Neuron (in vitro differentiated cells): ENCODE data around the gene CHCHD3.

Experiments used
- H2AFZ ChIP-seq: one replicate; pipeline ENCODE4 v1.6.1; 2013; ENCODE audit warnings: low read depth, mild to moderate bottlenecking, inconsistent platforms, low read length, moderate library complexity
- H3K27me3 ChIP-seq: one replicate; pipeline ENCODE4 v1.6.1; 2013; ENCODE audit warnings: low read length; ENCODE audit not compliant: insufficient read depth
- H3K36me3 ChIP-seq: one replicate; pipeline ENCODE4 v1.6.1; 2013; ENCODE audit warnings: low read length; ENCODE audit not compliant: insufficient read depth
- H3K4me1 ChIP-seq: one replicate; pipeline ENCODE4 v1.6.1; 2013; ENCODE audit warnings: low read length; ENCODE audit not compliant: insufficient read depth
- H3K4me3 ChIP-seq: 2 replicates; pipeline ENCODE4 v1.5.1; 2013; ENCODE audit warnings: mild to moderate bottlenecking, low read length, moderate library complexity
- H3K9me3 ChIP-seq: one replicate; pipeline ENCODE4 v1.6.1; 2013; ENCODE audit warnings: low read length

CHCHD3 gene

GRCh38 chr7:132780822-132781221, 301.1 kb downstream of the CHCHD3 start:
- Histone ChIP-seq H2AFZ (no peak overlapping the region), H3K4me3 (no peak overlapping the region), H3K27me3 (no peaks in the 10 kb centered on the region), H3K9me3 (no peaks in the 10 kb centered on the region), H3K4me1 (peaks cover 3% of the 10 kb centered on the region), H3K36me3 (peaks cover 9% of the 10 kb centered on the region)

DNA sequence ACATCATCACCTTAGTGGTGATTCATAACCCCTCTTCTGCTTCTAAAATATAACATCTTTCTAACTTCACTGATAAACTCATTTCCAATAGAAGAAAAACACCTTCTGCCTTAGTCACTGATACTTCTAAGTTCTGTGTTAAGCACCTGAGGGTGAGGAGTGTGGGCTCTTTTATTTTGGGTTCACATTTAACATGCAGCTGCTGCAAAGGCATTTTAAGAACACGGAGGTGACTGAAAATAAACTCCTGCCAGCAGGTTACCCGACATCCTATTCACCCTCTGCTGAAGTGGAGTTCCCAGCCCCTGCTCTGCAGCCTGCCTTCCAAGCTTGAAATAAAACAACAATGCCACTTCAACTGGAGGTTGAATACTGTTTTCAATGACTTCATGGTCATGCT, 302.7 kb downstream of the CHCHD3 start:
- Histone ChIP-seq H3K9me3 (no peaks in the 10 kb centered on the region), H3K36me3 (peaks cover 4% of the 10 kb centered on the region), H3K4me1 (peaks cover 3% of the 10 kb centered on the region), H3K27me3 (no peaks in the 10 kb centered on the region), H2AFZ (no peak overlapping the region), H3K4me3 (no peak overlapping the region)

DNA sequence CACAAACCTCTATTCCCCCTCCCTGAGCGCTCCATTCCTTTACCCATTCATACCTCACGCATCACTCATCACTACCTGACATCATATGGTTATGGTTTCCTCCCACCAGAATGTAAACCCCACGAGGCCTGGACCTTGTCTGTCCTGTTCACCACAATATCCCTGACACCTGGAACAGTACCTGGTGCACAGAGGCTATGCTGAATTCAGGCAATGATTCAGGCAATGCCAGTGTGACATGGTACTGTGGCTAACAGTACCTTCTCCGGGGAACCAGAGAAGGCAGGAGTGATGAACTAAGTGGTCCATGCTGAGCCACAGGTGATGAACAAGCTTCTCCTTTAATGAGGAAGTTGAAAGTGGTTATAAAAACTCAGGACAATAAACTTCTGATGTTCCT, 303.1 kb downstream of the CHCHD3 start:
- no peak overlapping the region for H3K4me3 ChIP-seq
- H3K36me3 ChIP-seq: peaks cover 4% of the 10 kb centered on the region
- H3K27me3 ChIP-seq: no peaks in the 10 kb centered on the region
- no peaks in the 10 kb centered on the region for H3K9me3 ChIP-seq
- H2AFZ ChIP-seq: no peak overlapping the region
- peaks cover 3% of the 10 kb centered on the region for H3K4me1 ChIP-seq

GRCh38 chr7:132777956-132778355, 303.9 kb downstream of the CHCHD3 start:
- Histone ChIP-seq H3K4me1 (peaks cover 3% of the 10 kb centered on the region), H3K27me3 (no peaks in the 10 kb centered on the region), H3K4me3 (no peak overlapping the region), H3K36me3 (no peaks in the 10 kb centered on the region), H2AFZ (no peak overlapping the region), H3K9me3 (no peaks in the 10 kb centered on the region)

GRCh38 chr7:132777414-132777813, 304.5 kb downstream of the CHCHD3 start:
- H3K27me3 ChIP-seq: no peaks in the 10 kb centered on the region
- H3K4me1 ChIP-seq: peaks cover 3% of the 10 kb centered on the region
- no peak overlapping the region for H3K4me3 ChIP-seq
- H2AFZ ChIP-seq: no peak overlapping the region
- no peaks in the 10 kb centered on the region for H3K9me3 ChIP-seq
- no peaks in the 10 kb centered on the region for H3K36me3 ChIP-seq

- Histone ChIP-seq H3K4me1 (peaks cover 3% of the 10 kb centered on the region), H3K27me3 (no peaks in the 10 kb centered on the region), H2AFZ (no peak overlapping the region), H3K36me3 (no peaks in the 10 kb centered on the region), H3K4me3 (no peak overlapping the region), H3K9me3 (no peaks in the 10 kb centered on the region)
Observed at GRCh38 chr7:132776048-132776620, 305.8 kb downstream of the CHCHD3 start.

DNA sequence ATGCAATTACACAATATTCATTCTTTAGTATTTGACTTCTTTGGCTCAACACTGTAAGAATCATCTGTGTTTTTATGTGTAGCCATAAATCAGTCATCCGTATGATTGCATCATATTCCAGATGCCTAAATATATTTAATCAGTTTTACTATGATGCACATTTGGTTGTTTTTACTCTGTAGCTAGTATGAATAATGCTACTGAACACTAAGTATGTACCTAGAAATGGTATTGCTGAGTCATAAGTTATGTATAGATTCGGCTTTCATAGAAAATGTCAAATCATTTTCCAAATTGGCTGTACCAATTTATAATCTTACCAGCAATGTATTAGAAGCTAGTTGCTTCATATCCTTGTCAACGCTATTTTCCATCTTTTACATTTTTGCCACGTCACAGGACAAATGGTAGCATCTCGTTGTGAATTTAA, 308.3 kb downstream of the CHCHD3 start:
- H3K27me3 ChIP-seq: no peaks in the 10 kb centered on the region
- no peak overlapping the region for H2AFZ ChIP-seq
- H3K36me3 ChIP-seq: no peaks in the 10 kb centered on the region
- no peaks in the 10 kb centered on the region for H3K4me1 ChIP-seq
- no peak overlapping the region for H3K4me3 ChIP-seq
- H3K9me3 ChIP-seq: no peaks in the 10 kb centered on the region

GRCh38 chr7:132771301-132771730, 310.6 kb downstream of the CHCHD3 start:
- Histone ChIP-seq H2AFZ (no peak overlapping the region), H3K36me3 (no peaks in the 10 kb centered on the region), H3K27me3 (no peaks in the 10 kb centered on the region), H3K9me3 (no peaks in the 10 kb centered on the region), H3K4me3 (no peak overlapping the region), H3K4me1 (no peaks in the 10 kb centered on the region)

- no peak overlapping the region for H3K4me3 ChIP-seq
- no peaks in the 10 kb centered on the region for H3K4me1 ChIP-seq
- no peaks in the 10 kb centered on the region for H3K27me3 ChIP-seq
- no peaks in the 10 kb centered on the region for H3K36me3 ChIP-seq
- H2AFZ ChIP-seq: no peak overlapping the region
- no peaks in the 10 kb centered on the region for H3K9me3 ChIP-seq
Observed at GRCh38 chr7:132770055-132770454, 311.8 kb downstream of the CHCHD3 start.

- Histone ChIP-seq H3K9me3 (no peaks in the 10 kb centered on the region), H3K4me1 (no peaks in the 10 kb centered on the region), H3K27me3 (no peaks in the 10 kb centered on the region), H3K36me3 (no peaks in the 10 kb centered on the region), H2AFZ (no peak overlapping the region), H3K4me3 (no peak overlapping the region)
Observed at GRCh38 chr7:132769280-132769679, 312.6 kb downstream of the CHCHD3 start.

DNA sequence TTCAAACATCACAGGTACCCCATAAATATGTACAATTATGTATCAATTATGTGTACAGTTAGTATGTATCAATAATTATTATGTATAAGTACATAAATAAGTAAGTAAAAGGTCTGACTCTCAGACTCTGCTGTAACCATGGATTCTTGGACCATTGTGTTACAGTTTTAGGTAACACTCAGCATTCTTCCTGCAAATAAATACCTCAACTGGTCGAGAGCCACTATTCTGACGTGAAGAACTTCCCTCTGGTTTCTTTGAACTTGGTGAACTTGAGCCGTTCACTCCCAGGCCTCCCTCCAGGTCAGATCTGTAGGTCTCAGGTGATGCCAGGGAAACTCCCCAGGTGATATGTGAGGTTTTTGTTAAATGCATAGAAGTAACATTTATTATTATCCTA, 313.8 kb downstream of the CHCHD3 start:
- Histone ChIP-seq H3K4me3 (no peak overlapping the region), H3K27me3 (no peaks in the 10 kb centered on the region), H3K36me3 (no peaks in the 10 kb centered on the region), H2AFZ (no peak overlapping the region), H3K4me1 (no peaks in the 10 kb centered on the region), H3K9me3 (no peaks in the 10 kb centered on the region)

- no peaks in the 10 kb centered on the region for H3K4me1 ChIP-seq
- H3K27me3 ChIP-seq: no peaks in the 10 kb centered on the region
- no peak overlapping the region for H2AFZ ChIP-seq
- no peaks in the 10 kb centered on the region for H3K36me3 ChIP-seq
- H3K9me3 ChIP-seq: no peaks in the 10 kb centered on the region
- H3K4me3 ChIP-seq: no peak overlapping the region
Observed at GRCh38 chr7:132767378-132767777, 314.5 kb downstream of the CHCHD3 start.

- Histone ChIP-seq H3K9me3 (no peaks in the 10 kb centered on the region), H3K27me3 (no peaks in the 10 kb centered on the region), H3K4me3 (no peak overlapping the region), H3K36me3 (no peaks in the 10 kb centered on the region), H2AFZ (no peak overlapping the region), H3K4me1 (no peaks in the 10 kb centered on the region)
Observed at GRCh38 chr7:132766660-132767059, 315.2 kb downstream of the CHCHD3 start.

DNA sequence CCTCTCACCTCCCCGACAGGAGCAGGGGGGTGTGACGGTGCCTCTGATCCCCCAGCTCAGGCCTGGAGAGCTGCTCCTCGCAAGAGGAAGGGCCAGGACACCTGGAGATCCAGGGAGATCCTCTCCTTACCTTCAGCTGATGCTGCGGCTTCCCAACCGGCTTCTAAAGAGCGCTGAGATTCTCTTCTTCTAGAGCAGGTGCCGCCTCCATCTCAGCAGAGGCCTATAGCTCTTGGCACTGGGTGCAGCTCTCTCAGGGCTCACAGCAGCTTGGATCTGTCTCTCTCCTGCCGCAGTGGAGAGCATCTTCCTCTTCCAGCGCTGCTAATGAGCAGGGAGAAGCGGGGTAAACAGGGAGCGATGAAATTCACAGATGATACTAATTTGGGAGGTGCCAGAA, 316.0 kb downstream of the CHCHD3 start:
- no peaks in the 10 kb centered on the region for H3K9me3 ChIP-seq
- no peak overlapping the region for H2AFZ ChIP-seq
- no peaks in the 10 kb centered on the region for H3K27me3 ChIP-seq
- H3K4me3 ChIP-seq: no peak overlapping the region
- no peaks in the 10 kb centered on the region for H3K4me1 ChIP-seq
- no peaks in the 10 kb centered on the region for H3K36me3 ChIP-seq
